HG03039 (cell line): ENCODE results near the gene PCA3.
"Not testable (repeated sequence)": the region's sequence is repeated elsewhere in the genome, so short reads cannot be mapped to it uniquely, and the experiment has no call there.

Experiments
- ATAC-seq: cut with Tn5 transposase; IDR thresholded peaks from one replicate; pipeline ENCODE4 v1.9.1; 2021; ENCODE audit warnings: mild to moderate bottlenecking, moderate library complexity; ENCODE audit not compliant: unreplicated experiment

Gene PCA3

DNA sequence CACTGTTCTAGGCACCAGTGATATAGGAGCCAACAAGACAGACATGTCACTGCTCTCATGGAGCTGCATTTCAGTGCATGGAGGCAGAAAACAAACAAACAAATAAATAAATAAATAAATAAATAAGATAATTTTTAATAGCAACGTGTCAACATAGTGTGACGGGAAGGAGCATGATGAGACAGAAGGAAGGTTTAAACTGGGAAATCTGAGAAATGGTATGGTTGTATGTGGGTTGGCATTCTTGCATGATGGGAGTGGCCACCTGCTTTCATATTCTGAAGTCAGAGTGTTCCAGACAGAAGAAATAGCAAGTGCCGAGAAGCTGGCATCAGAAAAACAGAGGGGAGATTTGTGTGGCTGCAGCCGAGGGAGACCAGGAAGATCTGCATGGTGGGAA, at the start of gene PCA3:
PCA3 (plus strand) TSS at position 301 of the 400 bp plus-strand sequence.
- ATAC-seq: no peak

DNA sequence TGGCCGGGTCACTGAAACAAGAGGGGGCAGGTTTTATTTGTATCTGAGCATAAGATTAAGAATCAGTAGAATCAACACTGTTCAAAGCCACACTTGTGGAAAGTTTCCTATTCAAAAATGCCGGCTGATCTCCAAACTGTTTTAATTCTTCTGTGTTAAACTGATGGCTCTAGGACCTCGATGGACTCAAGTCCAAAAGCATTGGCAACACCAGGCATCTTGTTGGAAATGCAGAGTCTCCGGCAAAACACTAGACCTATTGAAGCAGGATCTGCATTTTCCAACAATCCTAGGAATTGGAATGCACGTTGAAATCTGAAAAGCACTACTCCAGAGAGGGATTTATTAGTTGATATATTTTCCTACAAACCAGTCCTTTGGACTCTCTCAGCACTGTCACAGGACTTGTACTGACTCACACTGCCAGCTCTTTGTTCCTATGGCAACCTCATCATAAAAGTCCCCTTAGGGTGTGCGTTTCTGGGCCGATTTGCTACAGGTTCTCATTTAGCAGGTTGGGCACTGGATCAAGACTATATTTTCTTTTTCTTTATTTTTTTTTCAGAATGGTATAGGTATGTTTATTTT, 48.1 kb upstream of the PCA3 start:
- ATAC-seq: no peak

GRCh38 chr9:76717176-76717575, 47.1 kb upstream of the PCA3 start:
- ATAC-seq: no peak

- no peak for ATAC-seq
Observed at GRCh38 chr9:76717613-76718012, 46.6 kb upstream of the PCA3 start.

DNA sequence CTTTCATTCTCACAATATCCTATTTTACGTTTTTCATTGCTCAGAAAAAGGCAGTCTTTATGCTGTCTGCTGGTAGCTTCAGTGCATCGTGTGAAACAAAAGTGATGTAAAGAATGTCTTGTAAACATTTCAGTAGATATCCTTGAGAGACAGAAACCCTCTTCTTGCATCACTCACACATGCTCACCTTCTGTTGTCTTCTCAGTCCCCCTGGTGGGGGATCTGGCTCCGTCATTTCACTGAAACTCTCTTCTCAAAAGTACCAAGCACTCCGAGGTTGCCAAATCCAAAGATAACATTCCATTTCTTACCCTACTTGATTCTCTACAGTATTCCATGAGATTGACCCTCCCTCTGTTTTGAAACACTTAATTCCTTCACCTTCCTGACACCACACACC, 46.1 kb upstream of the PCA3 start:
- ATAC-seq: no peak

GRCh38 chr9:76720245-76720644, 44.0 kb upstream of the PCA3 start:
- no peak for ATAC-seq

DNA sequence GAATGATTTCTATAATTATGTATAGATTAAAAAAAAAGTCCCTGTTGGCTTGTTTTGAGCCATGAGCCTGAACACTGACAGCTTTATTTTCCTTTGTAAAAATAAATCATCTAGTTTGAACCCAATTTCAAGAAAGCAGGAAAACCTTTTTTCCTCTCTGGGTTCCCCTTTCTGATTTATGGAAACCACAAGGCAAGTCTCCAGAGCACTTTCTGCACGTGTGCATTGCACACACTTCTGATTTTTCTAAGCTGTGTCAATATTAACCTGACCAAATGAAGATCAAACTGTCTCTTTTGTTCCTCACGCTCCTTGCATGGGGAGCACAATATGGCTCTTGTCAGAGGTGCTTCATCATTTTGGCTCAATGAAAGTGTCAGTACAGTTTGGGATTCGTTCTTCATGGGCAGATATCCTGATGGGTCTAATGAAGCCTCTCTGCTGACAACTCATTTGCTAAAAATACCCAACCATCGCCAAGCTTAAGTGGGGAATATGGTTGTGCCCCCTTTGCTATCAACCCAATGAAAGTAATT, 39.2 kb upstream of the PCA3 start:
- ATAC-seq: no peak

GRCh38 chr9:76725885-76726284, 38.4 kb upstream of the PCA3 start:
- no peak for ATAC-seq

DNA sequence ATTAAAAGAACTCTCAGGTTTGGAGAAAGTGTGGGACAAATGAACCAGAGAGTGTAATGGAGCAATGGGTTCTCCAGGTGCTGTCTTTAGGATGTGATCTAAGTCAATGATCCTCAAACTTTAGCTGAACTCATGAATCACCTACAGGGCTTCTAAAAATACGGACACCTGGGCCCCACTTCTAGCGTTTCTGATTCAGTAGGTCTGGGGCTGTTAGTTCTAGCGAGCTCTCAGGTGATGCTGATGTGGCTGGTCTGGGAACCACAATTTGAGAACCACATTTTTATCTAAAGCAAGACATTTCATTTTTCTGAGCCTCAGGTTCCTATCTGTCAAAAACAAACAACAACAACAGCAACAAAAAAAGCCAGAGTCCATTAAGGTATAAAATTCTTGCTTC, 35.1 kb upstream of the PCA3 start:
- ATAC-seq: no peak

DNA sequence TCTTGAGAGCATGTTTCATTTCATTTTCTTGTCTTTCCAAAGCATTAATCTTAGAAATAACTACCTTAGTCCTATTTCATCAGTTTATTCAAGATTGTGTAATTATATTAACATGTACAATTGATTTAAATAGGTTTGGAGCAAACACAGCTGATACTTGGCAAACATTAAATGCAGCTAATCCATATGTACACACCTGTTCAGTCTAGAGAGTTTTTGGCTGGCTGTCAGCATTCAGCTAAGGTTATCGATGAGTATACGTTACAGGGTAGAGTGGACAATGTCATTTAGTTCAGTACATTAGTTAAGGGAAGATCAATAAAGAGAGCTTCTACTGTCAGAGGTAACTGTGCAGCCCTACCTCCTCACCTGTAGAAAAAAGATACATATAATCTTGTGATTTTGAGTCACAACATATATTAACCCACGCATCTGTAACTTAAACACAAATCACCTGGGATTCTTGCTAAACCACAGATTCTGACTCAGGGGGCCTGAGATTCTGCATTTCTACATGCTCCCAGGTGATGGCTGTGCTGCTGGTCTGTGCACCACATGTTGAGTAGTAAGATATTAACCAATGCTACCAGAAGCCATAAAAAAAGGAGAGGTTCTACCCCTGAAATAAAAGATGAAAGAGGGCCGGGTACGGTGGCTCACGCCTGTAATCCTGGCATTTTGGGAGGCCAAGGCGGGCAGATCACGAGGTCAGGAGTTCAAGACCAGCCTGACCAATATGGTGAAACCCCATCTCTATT, 34.1 kb upstream of the PCA3 start:
- ATAC-seq: no peak

GRCh38 chr9:76730801-76731200, 33.4 kb upstream of the PCA3 start:
- ATAC-seq: no peak

- no peak for ATAC-seq
Observed at GRCh38 chr9:76732341-76732958, 31.8 kb upstream of the PCA3 start.

GRCh38 chr9:76733096-76733495, 31.1 kb upstream of the PCA3 start:
- no peak for ATAC-seq

DNA sequence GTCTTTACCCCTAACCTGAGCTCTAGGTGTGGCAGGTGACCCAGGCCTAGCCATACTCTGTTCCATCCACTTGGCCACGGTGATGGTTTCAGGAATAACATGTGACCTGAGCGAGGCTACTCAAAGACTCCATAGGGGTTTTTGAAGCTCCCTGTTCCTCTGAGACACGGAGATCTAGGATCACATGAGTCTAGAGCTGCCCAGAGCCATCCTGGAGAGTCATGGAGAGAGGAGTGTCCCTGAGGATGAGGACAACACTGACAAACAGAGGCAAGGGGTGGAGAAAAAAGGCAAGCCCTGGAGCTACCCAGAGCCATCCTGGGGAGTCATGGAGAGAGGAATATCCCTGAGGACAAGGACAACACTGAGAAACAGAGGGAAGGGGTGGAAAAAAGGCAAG, 29.5 kb upstream of the PCA3 start:
- ATAC-seq: no peak

GRCh38 chr9:76737154-76737902, 26.9 kb upstream of the PCA3 start:
- no peak for ATAC-seq

DNA sequence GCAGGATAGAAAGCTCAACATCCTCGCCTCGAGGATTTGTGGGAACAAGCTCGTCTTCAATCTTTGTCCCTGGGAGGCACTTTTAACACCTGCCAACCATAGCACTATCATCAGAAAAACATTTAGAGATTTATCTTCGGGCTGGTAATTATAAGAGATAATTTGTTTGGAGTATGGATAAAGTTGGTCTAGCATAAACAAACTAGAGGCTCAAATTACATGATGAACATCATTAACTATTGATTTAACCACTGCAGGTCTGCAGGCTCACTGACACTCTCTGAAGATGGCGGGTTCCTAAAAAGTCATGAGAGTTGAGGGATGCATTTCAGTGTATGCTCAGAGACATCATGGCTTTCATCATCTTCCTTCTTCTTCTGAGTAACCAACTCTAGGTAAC, 25.8 kb upstream of the PCA3 start:
- ATAC-seq: no peak

DNA sequence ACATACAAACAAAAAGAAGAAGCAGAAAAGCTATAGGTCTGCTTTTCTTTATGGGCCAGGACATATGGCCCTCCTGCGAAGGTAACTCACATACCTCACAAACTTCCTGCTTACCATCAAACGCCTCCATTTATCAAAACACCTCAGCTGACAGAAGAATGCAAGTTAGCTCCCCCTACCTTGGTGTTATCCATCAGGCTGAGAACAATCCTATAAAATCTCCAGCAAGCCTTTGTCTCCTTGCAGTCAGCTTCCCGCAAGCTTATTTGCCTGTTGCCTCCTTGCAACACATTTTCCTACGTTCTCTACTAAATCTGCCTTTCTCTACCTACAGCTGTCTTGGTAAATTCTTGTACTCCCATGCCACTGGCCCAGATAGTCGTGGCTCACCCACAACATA, 22.7 kb upstream of the PCA3 start:
- no peak for ATAC-seq

DNA sequence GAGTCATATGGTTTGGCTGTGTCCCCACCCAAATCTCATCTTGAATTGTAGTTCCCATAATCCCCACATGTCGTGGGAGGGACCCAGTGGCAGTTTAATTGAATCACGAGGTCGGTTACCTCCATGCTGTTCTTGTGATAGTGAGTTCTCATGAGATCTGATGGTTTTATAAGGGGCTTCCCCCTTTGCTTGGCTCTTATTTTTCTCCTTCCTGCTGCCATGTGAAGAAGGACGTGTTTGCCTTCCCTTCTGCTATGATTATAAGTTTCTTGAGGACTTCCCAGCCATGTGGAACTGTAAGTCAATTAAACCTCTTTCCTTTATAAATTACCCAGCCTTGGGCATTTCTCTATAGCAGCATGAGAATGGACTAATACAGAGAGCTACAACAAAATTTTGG, 21.3 kb upstream of the PCA3 start:
- not testable (repeated sequence) for ATAC-seq

DNA sequence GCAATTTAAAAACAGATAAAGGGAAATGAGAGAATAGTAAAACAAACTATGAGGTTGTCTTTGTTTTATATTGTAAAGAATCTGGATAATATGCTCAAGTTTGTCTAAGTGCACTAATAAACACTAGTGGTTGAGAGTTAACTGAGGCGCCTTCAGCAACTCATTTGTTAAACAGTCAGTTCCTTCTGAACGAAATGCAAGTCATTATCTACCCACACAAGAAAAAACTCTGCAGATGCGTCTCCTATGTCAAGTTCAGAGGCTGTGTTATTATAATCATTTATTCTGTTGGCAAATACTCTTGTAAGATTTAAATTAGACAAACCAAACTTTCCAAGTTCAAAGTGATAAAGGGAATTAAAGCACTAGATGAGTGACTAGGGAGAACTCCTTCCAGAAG, 20.3 kb upstream of the PCA3 start:
- no peak for ATAC-seq

- ATAC-seq: no peak
Observed at GRCh38 chr9:76744336-76744735, 19.9 kb upstream of the PCA3 start.

DNA sequence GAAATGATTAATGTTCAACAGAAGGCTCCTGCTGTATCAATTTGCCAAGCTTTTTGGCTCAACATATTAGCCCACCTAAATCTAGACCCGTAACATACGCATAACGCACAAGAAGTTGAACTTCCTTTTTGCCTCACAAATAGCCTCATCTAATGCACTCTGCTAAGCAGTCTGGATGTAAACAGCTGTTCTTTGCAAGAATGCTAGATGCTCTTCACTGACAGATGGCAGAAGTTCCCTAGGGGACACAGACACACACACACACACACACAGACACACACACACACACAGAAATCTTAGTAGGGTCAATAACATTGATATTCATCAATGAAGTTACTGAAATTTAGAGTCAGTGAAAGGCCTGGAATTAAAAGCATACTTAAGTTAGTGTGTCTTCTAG, 13.2 kb upstream of the PCA3 start:
- ATAC-seq: no peak
